ENCODE results near the gene TMEM79. TPM values are rescaled to one million over a fixed set of nuclear protein-coding genes. Genes with fewer than 3 reads are reported as not detected.

The TMEM79 gene, protein sequence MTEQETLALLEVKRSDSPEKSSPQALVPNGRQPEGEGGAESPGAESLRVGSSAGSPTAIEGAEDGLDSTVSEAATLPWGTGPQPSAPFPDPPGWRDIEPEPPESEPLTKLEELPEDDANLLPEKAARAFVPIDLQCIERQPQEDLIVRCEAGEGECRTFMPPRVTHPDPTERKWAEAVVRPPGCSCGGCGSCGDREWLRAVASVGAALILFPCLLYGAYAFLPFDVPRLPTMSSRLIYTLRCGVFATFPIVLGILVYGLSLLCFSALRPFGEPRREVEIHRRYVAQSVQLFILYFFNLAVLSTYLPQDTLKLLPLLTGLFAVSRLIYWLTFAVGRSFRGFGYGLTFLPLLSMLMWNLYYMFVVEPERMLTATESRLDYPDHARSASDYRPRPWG
- 1.3 TPM for total RNA-seq
- long read RNA-seq, transcript TMEM79-201 (4 exons, 2,191 nt), result major isoform, 5 of 9 reads
- long read RNA-seq, partial matches to known transcripts, result 2 of 9 reads
- long read RNA-seq, other reads (novel, unspliced or antisense), result 2 of 9 reads

DNA sequence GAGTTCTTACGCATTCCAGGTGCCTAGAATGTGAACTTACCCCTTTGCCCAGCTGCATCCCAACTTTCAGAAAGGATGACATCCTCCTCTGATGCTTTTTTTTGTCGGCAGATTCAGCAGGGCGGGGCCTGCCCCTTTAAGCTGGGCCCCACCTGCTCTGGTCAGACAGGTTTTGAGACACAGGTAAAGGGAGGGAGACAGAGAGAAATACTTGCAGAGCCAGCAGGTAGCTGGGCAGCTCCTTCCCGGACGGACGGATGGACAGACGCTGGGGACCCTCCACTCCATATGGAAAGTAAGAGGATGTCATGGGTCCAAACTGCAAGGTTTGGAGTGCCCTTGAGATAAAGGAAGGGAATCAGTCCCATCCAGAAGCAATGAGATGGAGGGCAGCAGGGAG lies at the start of gene TMEM79:
Gene TMEM79, plus strand, starts transcription at position 214 of the 400 bp plus-strand sequence. CDS start 902 bp downstream, outside the sequence.
- intact Hi-C loops (cut with DNase I), result no loop called here
- ATAC-seq (ENCODE audit: poor library complexity) (no peak), DNase-seq (no peak)

DNA sequence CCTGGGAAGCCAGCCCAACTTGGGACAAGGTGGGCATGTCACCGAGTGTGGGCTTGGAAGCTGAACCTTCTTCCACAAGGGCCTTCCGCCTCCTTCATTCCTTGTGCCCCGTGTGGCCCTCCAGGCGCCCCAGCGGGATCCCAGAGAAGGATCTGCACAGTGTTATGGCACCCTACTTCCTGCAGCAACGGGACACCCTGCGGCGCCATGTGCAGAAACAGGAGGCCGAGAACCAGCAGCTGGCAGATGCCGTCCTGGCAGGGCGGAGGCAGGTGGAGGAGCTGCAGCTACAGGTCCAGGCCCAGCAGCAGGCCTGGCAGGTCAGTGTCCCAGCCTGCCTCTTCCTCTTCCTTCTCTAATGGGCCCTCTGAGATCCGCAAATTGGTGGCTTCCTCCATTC lies 48.0 kb upstream of the TMEM79 start:
- ATAC-seq (ENCODE audit: poor library complexity) (no peak), DNase-seq (no peak)
- intact Hi-C loops (cut with DNase I), result no loop called here

DNA sequence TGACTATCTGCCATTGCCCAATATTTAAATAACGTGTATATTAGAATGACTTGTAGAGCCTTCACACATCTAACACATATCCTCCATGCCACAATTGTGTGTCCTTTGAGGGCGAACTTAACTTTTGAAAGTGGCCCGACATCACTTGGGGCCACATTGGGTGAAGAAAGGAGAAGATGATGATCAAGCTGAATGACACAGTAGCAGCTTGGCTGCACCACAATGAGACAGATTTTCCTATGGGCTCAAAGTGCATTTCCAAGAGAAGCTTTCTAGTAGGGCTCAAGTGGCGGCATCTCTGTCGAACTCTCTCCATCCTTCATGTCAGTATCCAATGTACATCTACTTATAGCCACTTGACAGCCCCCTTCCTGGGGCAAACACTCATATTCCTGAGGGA lies 45.9 kb upstream of the TMEM79 start:
- no peak for DNase-seq
- intact Hi-C loops (cut with DNase I), result no loop called here
- no peak for ATAC-seq (ENCODE audit: poor library complexity)

DNA sequence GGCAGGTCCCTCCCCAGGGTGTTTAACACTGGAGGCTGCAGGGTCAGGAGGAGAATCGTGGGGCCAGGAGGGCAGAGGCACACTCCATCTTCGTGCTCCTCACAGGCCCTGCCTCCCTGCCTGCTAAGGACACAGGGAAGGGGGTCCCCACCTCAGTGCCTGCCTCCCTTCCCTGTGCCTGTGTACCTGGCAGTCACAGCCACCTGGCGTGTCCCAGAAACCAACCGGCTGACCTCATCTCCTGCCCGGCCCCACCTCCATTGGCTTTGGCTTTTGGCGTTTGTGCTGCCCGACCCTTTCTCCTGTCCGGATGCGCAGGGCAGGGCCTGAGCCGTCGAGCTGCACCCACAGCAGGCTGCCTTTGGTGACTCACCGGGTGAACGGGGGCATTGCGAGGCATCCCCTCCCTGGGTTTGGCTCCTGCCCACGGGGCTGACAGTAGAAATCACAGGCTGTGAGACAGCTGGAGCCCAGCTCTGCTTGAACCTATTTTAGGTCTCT lies 42.8 kb upstream of the TMEM79 start:
- no peak for DNase-seq
- intact Hi-C loops (cut with DNase I), result no loop called here

DNA sequence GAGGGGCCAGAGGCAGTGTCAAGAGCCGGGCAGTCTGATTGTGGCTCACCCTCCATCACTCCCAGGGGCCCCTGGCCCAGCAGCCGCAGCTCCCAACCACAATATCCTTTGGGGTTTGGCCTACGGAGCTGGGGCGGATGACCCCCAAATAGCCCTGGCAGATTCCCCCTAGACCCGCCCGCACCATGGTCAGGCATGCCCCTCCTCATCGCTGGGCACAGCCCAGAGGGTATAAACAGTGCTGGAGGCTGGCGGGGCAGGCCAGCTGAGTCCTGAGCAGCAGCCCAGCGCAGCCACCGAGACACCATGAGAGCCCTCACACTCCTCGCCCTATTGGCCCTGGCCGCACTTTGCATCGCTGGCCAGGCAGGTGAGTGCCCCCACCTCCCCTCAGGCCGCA lies 42.2 kb upstream of the TMEM79 start, which contains the start of gene BGLAP:
Gene BGLAP, plus strand, starts transcription at position 259 of the 400 bp plus-strand sequence. Its CDS starts 48 bp downstream, at position 307.
- no peak for ATAC-seq (ENCODE audit: poor library complexity)
- intact Hi-C loops (cut with DNase I), result no loop called here
- DNase-seq, result no peak

More for the DNA sequence above, 42.8 kb upstream of the TMEM79 start:
- ATAC-seq (ENCODE audit: poor library complexity), result no peak

DNA sequence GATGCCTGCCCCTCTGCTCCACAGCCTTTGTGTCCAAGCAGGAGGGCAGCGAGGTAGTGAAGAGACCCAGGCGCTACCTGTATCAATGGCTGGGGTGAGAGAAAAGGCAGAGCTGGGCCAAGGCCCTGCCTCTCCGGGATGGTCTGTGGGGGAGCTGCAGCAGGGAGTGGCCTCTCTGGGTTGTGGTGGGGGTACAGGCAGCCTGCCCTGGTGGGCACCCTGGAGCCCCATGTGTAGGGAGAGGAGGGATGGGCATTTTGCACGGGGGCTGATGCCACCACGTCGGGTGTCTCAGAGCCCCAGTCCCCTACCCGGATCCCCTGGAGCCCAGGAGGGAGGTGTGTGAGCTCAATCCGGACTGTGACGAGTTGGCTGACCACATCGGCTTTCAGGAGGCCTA lies 41.4 kb upstream of the TMEM79 start:
- intact Hi-C loops (cut with DNase I), result no loop called here
- ATAC-seq (ENCODE audit: poor library complexity), result no peak
- DNase-seq, result no peak

DNA sequence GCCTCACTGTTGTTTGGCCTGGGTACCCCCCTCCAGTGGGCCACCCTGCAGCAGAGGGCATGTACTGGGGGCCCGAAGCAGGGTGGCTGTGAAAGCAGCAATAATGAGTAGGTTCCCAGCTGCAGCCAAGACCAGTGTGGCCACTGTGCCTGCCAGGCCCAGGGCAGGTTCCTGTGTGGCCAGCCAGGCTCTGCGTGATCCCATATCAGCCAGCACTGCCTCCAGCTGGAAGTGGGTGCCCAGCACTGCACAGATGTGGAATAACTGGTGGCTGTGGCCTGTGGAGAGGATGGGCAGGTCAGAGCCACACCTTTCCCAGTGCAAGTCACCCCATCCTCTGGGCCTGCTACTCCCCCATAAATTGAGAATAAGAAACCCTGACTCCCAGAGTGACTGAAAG lies 40.0 kb upstream of the TMEM79 start:
- intact Hi-C loops (cut with DNase I), result no loop called here
- no peak for DNase-seq
- ATAC-seq (ENCODE audit: poor library complexity), result no peak

DNA sequence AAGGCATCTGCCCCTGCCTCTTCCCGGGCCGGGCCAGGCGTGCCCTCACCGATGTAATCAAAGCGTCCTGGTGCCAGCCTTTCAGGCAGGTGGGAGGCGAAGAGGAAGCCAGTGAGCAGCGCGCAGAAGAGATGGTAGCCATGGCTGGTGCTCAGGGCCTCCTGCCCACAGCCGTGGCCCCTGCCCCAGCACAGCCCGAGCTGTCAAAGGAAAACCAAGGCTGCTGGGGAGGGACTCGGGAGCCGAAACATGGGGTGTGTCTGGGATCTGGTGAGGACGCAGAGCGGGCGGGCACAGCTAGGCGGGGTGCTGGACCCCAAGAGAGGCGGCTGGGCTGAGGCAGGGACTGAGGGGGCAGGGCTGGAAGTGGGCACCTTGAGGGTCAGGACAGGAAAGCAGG lies 39.4 kb upstream of the TMEM79 start:
- DNase-seq (no peak), ATAC-seq (ENCODE audit: poor library complexity) (no peak)
- intact Hi-C loops (cut with DNase I), result no loop called here

DNA sequence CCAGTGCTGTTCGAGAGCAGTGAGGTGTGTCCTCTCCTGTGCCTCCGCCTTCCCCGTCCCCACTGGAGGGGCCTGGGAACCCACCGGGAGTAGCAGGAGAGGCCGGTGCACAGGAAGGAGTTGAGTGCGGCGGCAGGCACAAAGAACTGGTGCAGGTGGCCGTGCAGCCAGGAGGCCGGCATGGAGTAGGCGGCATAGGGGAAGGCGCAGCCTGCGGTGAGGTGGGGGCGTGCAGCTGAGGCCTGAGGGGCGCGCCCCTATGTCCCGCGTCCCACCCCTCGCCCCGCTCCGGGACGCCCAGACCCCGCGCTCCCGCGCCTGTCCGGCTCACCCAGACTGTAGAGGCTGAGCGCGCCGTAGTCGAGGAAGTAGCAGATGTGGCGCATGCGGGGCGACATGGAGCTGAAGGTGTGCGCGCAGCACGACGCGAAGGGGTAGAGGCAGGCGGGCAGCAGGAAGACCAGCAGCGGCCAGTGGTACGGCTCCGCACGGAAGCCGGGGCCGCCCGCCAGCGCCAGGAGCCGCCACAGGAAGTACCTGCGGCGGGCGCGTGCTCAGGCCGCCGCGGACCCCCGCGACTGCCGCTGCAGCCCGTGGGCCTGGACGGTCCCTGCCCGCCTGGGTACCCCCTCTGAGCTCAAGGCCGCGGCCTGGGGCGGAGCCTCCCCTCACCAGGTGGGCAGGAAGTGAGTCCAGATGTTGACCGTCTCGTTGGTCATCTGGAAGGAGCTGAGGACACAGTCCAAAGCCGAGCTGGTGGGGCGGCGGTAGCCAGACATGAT lies 38.5 kb upstream of the TMEM79 start:
- ATAC-seq (ENCODE audit: poor library complexity) (peak; percentile 11), DNase-seq (no peak)
- intact Hi-C loops (cut with DNase I), result no loop called here

DNA sequence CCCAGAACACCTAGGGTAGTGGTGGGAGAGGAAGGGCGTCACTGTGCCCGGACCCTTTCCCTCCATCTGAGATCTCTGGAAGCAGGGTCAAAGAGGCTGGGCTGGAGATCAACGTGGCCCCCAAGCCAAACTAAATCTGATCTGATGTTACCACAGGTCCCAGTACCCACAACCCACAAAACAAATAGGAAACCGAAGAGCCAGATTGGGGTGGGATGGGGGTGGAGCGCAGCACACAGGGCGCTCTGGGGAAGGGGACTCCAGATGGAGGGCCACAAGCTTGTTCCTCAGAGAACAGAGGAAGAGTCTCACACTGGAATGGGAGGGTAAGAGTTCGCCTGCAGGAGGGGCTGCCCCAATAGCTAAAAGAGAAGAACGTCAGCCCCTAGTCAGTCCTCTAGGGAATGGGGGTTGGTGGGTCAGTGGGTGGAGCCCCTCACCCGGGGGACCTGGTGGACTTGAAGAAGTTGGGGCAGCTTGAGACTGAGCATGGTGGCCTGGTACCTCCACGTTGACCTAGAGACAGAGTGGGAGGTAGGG lies 37.8 kb upstream of the TMEM79 start:
- intact Hi-C loops (cut with DNase I), result no loop called here

DNA sequence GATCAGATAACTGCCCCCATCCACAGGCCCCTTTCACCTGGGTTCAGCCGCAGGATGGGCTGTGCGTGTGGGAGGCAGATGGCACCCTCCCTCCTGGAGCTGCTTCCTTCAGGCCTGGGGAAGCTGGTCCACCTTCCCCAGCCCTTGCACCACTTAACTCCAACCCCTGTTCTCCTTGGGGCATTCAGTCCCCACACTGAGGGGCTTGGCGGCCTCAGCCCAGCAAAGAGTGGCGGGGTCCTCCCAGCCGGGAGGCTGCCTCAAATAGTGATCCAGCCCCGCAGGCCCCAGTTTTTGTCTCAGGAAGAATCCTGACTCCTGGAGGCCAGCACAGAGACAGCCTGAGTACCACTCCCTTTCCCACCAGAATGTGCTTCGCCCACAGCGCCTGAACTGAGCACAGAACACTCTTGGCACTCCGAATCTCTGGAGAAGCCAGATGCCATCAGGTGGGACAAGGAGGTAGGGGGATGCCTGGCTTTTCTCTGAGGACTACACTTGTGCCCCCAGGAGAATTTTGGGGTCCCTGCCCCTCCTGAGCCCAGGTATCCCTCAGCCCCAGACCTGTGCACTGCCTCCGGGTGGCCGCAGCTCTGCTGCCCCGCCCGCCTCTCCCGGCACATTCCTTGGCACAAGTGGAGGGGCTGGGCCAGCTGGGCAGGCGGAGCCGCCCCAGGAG lies 37.2 kb upstream of the TMEM79 start:
- ATAC-seq (ENCODE audit: poor library complexity) (peak; percentile 51), DNase-seq (peak; percentile 56)
- intact Hi-C loops (cut with DNase I), result no loop called here

More for the DNA sequence above, 37.8 kb upstream of the TMEM79 start:
- ATAC-seq (ENCODE audit: poor library complexity), result no peak
- no peak for DNase-seq

DNA sequence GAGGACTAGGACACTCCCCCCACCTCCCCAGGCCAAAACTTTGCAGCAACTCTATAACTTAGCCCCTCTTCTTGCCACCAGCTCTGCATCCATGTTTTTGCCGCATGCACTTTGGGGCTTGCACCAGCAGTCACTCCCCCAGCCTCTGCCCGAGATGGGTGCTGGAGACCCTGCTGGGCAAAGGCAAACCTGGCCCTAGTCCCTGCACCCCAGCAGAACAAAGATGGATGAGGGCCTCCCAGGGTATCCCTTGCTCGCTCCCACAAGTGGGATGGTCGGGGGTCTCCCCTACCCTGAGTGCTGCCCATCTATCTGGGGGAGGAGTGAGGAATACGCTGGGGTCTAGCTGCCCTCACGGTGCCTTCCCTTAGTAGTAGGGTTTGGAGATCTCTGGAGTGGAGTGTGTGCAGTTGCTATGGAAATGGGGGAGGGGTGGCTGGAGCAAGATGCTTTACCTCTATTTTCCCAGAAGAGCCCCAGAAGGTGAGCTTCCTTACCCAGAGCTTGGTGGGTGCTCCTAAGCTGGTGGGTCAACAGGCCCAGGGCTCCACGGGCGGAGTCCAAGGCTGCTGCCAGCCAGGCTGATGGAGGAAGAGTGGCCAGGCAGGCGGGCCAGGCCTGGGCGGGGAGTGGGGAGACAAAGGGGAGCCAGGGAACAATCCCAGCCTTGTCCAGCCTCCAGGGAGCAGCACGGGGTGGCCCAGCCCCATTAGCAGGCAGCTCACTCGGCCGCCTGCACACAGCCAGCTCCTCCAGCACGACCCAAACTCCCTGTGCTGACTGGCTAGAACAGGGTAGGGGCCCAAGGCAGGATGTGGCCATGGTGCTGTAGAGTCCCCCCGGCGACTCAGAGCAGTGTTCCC lies 36.4 kb upstream of the TMEM79 start, which contains the start of gene PAQR6:
Gene PAQR6, minus strand, starts transcription at position 597 of the 863 bp plus-strand sequence. CDS start 1,325 bp downstream, outside the sequence.
- peak; percentile 27 for ATAC-seq (ENCODE audit: poor library complexity)
- peak; percentile 60 for DNase-seq
- intact Hi-C loops (cut with DNase I), result no loop called here

DNA sequence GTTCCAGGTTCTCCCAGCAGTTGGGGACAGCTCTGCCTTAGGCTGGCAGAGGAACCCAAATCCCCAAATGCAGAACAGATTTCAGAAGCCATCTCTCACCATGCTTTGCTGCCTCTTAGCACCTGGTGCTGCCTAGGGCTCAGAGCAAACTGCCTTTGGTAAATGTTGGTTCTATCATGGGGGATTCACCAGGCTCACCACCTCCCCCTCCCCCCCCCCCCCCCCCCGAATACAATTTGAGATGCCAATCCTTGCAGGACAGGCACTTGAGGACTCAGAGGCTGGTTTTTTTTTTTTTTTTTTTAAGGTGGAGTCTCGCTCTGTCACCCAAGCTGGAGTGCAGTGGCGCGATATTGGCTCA lies 35.8 kb upstream of the TMEM79 start:
- intact Hi-C loops (cut with DNase I), result no loop called here
- DNase-seq (no peak), ATAC-seq (ENCODE audit: poor library complexity) (no peak)

DNA sequence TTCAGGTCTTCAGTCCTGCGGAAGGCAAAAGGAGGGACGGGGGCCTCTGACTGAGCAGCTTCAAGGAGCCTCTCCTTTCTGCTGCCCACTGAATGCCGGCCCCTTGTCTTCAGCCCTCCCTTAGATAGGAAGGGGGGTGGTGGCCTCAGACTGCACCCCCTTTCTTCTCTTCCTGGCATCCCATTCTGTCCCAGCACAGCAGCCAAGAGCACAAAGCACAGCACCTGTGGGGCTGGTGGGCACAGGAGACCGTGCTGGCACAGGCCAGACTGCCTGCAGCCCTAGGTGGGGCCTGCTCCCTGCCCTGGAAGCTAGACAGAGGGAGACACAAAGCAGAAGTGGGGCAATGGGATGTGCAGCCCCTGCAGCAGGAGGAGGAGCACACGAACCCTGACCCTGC lies 34.5 kb upstream of the TMEM79 start:
- ATAC-seq (ENCODE audit: poor library complexity), result no peak
- intact Hi-C loops (cut with DNase I), result no loop called here
- DNase-seq, result no peak

DNA sequence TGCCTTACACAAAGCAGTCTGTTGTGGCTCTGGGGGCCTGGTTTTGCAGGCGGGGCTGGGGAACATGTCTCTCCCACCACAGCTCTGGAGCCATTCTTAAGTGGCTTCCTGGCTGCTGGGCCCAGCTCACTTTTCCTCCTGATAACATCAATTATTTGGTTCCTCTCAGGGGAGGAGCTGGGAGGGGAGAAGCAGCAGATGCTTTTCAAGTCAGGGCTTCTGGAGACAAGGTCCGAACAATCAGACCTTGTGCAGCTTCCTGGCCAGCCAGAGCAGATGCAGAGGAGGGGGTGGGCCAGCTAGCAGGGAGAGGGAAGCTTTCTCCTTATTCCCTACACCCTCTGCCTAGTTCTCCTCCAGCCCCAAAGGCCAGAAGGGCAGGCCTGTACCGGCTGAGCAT lies 32.6 kb upstream of the TMEM79 start:
- ATAC-seq (ENCODE audit: poor library complexity) (no peak), DNase-seq (no peak)
- intact Hi-C loops (cut with DNase I), result no loop called here

DNA sequence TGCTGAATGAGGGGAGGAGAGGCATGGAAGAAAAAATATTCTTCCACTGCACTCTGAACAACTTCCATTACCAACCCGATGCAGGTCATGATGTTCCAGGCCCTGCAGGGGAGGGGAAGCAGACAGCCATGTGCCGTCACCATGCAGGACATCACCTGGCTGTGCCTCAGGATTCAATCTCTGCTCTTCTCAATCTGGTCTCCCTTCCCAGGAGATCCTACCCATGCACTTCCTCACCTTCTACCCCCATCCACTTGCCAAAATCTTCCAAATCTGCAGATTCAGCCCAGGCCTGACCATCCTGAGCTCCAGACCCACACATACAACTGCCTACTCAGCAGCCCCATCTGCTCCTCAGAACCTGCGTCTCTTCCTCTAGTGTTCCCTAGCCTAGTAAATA lies 30.5 kb upstream of the TMEM79 start:
- intact Hi-C loops (cut with DNase I), result no loop called here
- no peak for DNase-seq
- ATAC-seq (ENCODE audit: poor library complexity), result no peak

DNA sequence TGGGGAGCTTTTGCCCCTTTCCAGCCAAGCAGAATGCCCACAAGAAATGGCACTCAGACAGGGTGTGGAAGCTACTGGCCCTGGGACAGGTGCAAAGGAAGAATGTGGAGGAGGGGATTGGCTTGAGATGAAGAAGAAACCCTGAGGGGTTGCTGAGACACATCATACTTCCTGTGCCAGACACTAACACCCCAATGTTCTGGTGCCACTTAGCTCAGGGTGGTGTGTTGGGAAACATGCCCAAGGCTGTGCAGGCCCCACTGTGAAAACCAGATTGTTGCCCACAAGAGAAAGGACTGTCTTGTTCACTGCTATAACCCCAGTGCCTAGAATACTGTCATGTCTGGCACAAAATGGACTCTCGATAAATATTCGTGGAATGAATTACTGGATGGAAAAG lies 26.4 kb upstream of the TMEM79 start:
- no peak for DNase-seq
- intact Hi-C loops (cut with DNase I), result no loop called here
- no peak for ATAC-seq (ENCODE audit: poor library complexity)

DNA sequence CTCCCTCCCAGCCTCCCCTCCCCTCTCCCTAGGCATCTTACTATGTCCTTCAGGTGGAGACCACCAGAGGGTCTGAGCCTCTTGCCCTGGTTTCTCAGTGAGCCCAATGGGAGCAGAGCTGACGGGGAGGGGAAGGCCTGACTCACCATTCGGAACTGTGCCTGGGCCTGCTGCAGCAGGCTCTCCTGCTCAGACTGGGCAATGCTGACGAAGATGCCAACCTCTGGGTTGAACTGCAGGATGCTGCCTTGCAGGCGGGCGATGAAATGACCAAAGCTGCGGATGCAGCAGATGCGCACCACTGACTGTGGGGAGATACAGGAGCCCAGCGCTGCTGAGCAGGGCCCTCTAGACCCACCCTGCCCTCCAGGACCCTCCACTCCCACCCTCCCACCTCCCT lies 25.3 kb upstream of the TMEM79 start:
- intact Hi-C loops (cut with DNase I), result no loop called here
- ATAC-seq (ENCODE audit: poor library complexity), result no peak
- no peak for DNase-seq

Data from Right ventricle myocardium superior (tissue), 1 donor.